NCI-H2029 treated with DMSO at 0.1 percent for 48 hours (cell line): ENCODE measurements around the gene ASB18.

Experiments
- DNase-seq: peaks from one replicate; lab custom pipeline; 2025; lab: John Stamatoyannopoulos, UW

Gene ASB18

DNA sequence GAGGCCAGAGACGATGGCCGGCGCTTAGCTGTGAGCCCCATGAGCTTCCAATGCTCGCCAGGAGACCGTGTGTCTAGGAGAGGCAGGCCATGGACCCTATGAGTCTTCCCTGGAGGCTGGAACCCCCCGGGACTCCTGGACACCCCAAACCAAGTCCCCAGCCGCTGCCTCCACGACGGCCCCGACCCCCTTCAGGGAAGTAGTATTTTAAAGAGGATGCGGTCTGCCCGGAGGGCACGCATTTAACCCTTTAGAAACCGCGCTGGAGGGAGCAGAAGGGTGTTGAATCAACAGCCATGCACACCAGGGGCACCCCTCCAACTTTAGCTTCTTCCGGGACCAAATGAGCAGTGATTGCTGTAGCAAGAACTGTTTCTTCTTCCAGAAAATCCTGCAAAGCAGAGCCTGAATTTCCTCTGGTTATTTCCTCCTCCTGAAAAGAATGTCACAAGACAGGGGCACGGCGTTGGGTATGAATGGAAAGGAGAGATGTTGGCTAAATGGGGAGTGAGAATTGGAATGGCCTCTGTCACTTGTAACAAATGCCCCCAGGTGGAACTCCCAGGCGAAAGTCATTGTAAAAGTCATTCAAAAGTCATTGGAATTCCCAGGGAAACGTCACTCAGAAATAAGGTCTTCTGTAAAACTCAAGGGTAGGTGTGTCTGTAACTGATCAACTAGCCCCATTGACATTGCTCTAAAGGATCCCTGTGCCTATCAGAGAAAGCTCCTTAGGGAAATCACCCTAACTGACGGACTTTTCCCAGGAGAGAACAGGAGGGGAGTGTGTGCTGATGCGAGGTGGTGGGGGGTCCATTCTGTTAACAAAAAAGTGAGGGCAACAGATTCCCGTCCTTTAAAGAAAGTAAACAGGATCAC is 90.2 kb downstream of the ASB18 start:
- no peak for DNase-seq

DNA sequence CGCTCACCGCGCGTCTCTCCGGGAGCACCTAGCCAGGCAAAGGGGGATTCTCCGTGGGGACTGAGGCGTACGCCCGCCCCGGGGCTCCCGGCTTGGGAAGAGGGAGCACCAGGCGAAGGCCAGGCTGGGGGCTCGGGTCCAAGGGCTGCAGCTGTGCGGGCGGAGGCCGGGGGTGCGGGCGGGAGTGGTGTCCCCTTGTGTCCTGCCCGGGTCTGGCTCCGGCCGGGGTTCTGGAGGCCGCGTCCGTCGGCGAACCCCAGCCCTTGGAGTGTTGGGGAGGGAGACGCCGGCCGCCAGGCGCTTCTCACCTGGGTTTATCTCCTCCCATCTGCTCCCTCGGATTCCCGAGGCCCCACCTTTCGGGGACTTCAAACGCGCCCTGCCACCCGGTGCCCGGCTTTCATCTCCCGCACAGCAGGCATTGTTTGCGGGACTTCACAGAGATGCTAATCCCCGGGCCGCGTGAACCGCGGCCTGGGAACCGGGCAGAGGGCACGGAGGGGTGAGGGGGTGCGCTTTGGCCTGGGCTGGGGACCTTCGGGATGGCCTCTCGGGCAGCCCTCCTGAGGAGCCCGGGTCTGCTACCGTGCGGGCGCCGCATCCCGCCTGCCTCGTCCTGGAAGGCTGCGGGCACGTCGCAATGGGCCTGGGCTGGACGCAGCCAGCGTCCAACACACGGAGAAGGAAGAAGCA is 91.0 kb downstream of the ASB18 start:
- no peak for DNase-seq

DNA sequence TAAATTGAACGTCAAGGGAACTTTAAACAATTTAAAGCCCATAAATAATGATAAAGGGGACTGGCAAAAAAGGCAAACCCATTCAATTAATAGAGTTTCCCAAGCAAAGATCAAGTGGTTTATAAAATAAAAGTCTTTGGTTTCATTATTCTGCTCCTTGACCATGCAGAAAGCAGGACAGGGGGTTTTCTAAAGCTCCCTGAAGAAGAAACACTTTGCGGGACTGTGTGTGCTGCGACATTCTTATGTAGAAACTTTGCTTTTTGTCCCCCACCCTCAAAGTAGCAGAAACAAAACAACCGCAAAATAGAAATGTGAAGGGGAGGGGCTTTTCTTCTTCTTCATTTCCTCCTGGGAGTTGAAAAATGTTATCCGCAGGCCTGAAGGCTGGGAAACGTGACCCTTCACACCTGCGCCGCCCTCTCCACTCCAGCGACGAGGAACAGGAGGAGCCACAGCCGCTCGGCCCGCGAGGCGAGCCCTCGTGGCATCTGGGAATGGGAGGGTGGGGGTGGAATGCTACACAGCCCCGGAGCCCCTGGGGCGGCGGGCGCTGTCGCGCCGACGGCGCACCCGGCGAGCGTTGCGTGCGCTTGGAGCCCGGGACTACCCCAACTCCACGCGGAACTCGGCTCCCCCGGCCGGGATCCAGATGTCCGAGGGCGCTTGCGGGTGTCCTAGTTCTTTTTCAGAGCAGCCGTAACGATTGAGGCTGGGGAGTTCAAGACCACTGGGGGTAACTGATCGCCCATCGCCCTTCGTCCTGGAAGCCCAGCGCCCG is 91.8 kb downstream of the ASB18 start:
- DNase-seq, result no peak

DNA sequence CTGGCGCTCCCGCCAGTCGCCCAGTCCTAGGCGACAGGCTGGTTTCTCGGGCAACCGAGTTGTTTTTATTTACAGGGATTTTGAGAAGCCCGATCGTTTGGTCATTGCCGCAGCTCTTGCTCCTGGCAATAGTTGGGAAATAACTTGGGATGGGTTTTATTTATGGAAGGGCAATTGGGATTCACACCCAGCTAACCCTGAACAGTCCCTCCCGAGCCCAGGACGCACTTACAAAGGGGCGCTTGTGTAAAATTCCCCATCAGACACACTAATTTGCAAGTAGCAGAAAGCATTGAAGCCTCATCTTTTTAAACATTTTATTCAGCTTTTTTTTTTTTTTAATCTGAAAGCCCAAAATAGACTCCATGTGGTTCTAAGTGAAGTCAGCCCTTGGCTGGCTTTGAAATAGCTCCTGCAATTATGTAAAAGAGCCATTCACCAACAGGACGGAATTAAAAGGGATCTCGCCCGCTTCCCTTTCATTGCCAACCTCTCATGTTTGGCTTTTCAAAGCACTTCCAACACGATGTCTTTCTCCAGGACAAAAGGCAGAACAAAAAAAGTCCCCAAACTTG is 92.4 kb downstream of the ASB18 start:
- no peak for DNase-seq

DNA sequence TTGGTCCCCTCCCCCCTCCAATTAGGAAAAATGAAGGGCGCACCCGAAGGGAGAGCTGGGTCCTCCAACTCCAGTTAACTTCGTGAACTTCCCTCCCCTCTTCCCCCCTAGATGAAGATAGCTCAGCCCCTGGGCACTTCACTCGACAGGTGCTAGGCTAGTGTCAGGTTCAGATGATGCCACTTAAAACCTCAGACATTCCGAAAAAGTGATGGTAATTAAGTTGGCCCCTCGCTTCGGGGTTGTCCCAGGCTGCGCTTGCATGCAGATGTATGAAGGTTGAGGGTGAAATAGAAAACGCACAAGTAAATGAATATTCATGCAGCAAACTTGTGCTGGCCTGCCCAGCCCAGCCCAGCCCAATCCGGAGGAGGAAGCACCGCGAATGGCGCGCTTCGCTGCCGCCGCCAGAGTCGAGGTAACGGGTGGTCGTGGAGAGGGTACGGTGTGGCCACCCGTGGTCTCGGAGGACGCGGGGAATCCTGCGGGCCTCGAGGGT is 93.0 kb downstream of the ASB18 start:
- DNase-seq, result no peak

DNA sequence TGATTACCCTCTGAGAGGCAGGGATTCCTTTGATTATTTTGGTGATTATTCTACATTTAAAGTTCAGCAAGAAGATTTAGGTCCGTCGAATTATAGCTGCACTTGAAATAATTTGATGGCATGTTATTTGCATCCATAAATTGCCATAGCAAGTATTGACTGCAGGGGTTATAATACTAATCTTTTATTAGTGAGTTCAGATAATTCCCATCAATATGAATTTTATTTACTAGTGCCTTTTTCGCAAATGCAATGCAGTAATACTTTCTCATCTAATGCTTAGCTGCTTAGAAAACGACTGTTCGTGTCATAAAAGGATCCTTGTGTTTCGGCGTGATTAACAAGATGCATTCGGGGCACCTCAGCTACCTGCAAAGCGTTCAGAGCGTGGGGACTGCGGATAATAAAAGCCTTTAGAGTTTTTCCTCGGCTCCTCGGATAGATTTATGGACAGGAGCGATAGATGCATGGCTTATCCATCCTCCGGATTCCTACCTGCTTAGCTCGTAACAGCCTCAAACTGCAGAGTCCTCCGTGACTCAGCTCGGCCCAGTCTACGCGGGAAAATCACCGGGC is 93.5 kb downstream of the ASB18 start:
- no peak for DNase-seq

DNA sequence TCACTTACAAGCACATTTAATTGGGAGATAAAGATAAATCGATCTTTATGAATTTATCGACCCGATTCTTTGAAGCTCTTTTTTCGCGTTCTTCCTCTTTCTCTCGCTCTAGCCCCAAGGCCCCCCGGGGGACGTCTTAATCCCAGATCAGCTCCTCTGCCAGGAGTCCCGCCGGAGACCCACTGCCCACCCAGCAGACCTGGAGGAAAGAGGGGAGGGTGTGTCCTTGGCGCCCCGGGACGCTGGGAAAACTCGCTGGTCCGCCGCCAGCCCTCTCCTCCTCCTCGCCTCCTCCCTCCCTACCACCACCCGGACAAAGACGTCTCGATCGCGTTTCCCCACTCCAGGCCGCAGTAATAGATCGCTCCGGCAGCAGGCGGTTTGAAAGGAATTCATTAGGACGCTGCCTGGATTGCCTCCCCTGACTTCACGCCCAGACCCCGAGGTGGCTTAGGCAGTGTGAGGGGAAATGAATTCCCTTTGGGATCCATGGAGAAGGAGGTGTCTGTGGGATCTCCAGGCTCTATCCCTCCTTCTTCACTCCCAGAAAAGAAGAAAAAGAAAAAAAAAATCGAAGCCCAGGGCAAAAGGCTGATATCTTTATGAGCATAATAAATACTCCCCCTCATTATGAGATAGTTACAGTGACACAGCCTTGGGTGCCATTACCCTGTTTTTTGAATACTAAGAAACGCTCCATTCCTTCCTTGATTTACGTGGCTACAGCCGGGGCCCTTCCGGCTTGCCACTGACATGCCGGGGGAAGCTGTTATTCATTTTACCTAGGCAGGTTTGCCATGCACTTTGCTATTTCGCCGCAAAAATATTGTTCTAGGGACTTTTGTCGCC is 94.2 kb downstream of the ASB18 start:
- no peak for DNase-seq

DNA sequence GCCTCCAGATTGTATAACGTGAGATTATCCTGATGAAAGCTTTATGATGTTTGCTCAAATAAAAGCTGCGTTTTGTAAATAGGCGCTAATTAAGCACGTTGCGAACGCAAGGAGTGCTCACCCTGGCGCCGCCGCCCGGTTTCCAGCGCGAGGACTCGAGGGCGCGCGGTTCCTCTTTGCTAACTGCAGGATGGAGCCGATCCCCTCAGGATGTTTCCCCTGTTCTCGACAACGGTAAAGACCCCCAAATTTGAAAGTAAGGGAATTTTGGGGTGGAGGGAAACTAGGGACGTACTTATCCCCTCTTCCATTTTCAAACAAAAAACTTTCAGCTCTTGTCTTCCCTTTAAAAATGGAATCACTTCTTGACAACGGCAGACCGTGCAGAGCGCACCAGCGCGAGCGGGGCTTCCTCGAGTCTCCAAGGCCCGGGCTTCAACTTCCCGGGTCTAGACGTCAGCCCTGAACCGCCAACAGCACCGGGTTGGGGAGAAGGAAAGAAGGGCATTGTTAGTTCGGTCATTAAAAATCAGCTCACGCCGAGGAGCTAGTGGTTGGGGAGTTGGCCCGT is 95.0 kb downstream of the ASB18 start:
- DNase-seq, result no peak

DNA sequence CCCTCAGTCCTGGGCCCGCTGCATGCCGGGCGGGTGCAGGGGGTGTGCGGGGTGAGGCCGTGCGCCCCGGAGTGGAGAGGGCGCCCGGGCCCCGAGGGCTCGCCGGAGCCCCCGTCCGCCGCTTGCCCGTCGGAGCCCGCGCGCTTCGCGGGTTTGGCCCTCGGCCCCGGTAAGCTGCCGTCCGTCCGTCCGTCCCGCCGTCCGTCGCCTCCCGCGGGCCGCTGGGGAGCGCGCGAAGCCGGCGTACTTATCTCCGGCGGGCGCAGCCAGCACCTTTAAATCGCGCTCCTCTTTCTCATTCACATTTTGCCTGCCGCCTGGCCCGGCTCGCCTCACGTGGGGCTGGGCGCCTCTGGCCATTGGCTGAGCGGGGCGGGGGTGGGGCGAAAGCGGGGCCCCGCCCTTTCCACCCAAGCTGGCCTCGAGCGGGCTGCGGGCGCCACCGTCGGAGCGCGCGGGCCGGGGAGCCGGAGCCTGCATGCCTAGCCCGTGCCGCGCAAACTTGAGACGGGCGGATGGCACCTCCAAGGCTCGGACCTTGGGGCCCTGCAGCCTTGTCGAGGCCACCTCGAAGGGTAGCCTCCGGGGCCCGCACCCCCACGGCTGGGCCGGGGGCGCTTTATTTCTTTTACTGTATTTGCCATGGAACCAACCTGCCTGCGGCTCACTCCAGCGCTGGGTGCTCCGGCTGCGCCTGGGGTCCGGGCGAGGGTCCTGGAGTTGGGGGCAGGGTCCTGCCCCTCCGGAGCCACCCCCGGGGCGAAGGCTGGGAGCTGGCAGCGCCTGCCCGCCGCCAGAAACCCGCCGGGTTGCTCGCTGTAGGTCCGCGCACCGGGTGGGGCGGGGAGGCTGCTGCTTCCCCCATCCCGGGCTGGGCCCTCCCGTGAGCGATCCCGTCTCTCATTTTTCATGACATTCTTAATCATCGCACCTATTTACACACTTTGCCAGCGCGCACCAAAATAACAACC is 95.8 kb downstream of the ASB18 start, which contains the start of gene GBX2:
TSS of gene GBX2 (minus strand) at position 277 of the 971 bp plus-strand sequence. CDS start 415 bp downstream, outside the sequence.
- peak; percentile 14 for DNase-seq

DNA sequence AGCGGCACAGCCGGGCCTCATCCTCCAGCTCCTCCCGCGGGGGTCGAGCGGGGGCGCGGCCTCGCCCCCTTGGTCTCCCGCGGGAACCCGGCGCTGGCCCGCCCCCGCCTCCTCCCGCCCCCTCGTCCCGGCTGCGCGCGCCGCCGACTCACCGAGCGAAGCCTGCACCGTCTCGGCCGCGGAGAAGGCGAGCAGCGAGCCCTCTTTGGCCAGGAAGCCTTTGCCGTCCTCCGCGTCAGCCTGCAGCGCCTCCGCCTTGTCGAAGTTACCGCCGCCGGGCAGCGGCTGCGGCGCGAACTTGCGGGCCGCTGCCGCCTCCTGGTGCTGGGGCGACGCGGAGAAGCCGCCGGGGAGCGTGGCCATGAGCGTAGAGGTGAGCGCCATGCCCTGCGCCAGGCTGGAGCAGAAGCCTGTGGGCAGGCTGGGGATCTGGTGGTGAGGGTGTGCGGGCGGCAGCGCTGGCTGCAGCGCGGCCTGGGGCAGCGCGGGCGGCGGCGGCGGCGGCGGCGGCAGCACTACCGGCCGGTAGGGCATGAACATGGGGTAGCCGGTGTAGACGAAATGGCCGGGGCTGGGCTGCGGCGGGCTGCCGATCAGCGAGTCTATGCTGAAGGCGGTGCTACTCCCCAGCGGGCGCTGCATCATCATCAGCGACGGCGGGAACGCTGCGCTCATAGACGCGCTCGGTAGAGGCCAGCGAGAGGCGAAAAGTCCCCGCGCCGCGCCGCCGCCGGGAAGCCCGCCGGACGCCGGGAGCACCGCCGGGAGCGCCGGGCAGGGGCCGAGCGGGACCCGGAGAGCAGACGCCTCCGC is 96.7 kb downstream of the ASB18 start:
- no peak for DNase-seq

DNA sequence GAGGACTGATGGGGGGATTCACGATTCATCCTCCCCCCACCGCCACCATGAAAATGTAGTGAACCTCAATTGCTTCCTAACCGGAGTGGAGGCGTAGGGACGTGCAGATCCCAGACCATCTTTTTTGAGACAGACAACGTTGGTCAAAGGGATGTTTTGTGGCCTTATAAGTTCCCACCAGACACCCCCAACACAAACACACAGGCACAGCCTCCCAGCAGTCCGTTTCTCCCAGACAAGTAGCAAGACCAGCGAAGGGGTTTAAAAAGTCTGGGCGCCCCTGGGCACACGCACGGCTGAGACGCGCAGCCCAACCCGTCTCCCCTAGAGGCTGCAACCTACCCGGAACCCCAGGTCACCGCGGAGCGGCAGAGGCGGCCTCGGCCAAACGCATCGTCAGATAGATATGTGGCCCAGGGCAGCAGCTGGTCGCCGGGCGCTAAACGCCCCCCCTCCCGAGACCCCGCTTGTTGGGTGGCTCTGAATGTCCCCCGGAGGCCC is 97.4 kb downstream of the ASB18 start:
- no peak for DNase-seq

DNA sequence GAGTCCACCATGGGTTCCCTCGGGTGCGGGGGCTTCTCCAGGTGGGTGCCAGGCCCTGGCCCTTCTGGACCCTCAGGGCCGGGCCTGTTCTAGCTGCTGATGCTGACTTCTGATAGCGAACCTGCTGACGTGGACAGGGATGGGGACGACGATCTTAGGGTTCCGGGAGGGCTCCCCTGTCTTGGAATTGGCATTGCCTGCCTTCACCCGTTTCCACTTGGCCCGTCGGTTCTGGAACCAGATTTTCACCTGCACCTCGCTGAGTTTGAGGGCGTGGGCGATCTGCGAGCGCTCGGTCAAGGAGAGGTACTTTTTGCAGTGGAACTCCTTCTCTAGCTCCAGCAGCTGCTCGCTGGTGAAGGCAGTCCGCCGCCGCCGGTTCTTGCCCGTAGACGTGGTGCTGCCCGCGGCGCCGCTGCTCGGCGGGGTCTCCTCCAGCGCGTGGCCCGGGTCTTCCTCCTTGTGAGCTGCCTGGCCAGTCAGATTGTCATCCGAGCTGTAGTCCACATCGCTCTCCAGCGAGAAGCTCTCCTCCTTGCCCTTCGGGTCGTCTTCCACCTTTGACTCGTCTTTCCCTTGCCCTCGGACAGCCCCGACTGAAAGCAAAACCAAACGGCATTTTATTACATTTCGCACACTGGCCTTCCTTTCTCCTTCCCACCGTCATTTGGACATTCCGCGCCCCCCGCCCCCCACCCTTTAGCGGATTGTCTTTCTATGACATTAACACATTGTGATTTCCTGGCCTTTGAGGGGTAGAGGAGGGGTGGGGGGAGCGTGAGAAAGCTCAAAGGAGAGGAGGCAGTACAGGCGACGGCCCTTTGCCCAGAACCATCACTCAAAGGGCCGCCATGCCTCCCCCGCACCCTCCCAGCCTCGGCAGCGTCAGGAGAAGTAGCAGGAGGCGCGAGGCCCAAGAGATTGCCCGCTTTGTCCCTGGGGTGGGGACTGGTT is 98.1 kb downstream of the ASB18 start:
- no peak for DNase-seq

DNA sequence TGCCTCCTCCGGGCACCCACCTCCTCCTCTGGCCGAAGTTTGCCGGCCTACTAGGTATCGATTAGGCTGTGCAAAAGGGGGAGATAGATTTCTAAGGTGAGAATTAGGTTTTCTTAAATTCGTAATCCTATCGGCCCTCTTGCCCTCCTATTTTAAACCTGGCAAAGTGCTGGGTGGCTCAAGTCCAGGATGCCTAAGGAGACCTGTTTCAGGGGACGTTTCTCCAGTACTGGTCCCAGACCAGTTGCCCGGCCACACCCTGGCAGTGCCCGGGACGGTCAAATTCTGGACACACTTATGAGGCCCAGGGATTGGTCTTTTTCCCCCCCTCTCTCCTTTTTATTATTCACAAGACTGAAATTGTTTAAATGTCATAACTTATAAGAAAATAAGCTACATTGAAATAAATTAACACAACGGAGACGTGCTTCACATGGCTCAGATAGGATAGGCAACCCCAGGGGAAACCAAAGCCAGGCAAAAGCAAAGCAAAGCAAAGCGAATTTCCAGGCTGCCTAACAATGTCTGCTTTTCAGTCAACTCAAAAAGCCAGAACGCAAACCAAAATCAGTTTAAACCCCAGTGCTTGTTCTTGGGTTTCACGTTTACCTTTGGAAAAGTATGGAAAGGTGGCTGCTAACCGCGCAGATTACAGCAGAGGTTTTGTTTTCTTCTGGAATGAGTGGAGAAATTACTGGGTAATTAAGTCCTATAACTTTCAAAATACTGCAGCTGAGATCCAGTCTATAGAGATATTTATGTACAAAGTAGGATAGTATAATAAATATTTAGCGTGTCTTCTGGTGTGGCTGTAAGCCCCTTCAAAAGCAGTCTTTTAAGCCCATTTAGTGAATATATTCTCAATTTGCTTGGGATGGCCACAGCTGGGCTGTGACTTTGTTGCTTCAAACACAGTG is 99.0 kb downstream of the ASB18 start:
- no peak for DNase-seq

DNA sequence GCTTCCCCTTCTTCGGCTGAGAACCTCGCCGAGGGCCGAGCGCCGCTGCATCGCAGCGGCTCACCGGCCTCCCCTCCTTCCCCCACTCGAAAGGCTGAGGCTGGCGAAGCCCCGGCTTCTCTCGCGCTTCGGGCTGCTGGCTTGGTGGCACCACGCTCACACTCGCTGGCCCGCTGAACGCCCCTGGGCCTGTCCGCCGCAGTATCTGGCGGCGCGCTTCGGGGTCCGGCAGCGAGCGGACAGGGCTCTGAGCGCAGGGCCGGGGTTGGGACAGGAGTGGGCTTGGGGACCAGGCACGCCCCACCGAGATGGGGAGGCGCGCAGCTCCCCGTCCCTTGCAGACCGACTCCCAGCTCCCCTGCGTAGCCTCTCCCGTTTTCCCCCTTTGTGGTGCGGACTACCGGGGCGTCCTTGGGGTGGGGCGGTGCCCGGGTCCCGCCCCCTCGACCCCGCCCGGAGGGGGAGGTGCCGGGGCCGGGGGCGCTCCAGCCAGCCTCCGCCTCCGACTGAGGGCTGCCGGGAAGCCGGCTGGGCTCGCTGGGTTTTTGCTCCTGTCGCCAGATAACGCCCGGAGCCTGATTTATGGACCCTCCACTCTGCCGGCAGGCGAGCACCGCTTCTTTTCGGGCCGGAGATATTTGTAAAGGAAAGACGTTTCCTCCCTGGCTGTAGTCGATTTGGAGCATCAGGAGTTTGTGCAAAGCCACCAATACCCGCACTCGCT is 99.8 kb downstream of the ASB18 start:
- no peak for DNase-seq
